GM12873 (cell line): ENCODE results near the gene UGGT1.

ENCODE experiments used
- TF ChIP-seq, protein P1 (sequence below): IDR thresholded peaks from 2 replicates; pipeline ENCODE4 v1.5.1; 2012; ENCODE audit warnings: low read depth, mild to moderate bottlenecking, moderate library complexity, low read length, control low read depth; ENCODE audit not compliant: insufficient read depth; ENCODE audit errors: missing control alignments

Gene UGGT1

DNA sequence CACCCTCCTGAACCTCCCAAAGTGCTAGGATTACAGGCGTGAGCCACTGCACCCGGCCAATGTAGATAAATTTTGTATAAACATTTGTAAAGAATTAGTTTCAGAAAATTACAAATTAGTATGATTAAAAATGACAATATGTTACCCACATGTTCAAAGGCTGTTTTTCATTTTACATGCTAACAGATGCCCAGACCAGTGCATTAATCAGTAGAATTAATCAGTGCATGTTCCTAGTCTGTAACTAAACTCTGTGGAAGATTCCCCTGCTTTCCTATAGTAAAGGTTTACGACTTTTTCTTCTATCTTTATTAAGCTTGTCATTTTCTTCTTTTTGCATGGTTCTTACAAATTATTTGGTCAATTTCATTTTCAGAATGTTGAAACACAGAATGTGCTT is 65.8 kb downstream of the UGGT1 start:
- TF ChIP-seq, protein P1, sequence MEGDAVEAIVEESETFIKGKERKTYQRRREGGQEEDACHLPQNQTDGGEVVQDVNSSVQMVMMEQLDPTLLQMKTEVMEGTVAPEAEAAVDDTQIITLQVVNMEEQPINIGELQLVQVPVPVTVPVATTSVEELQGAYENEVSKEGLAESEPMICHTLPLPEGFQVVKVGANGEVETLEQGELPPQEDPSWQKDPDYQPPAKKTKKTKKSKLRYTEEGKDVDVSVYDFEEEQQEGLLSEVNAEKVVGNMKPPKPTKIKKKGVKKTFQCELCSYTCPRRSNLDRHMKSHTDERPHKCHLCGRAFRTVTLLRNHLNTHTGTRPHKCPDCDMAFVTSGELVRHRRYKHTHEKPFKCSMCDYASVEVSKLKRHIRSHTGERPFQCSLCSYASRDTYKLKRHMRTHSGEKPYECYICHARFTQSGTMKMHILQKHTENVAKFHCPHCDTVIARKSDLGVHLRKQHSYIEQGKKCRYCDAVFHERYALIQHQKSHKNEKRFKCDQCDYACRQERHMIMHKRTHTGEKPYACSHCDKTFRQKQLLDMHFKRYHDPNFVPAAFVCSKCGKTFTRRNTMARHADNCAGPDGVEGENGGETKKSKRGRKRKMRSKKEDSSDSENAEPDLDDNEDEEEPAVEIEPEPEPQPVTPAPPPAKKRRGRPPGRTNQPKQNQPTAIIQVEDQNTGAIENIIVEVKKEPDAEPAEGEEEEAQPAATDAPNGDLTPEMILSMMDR: no peak

DNA sequence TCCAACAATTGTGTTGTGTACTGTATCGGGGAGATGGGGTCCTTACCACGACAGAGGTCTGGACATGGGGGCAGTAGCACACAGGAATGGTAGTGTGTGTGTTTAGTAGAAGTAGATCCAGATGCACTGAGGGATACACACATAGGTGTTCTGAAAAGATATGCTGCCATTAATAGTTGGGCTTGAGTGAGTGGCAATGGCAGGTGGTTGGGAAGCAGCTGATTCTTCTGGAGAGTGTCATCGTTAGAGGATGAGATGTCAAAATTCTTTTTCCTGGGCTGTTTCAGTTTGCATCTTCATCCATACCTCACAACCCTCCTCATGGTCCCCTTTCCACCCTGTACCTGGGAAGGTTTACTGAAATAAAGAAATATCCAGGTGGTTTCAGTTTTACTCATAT is 66.6 kb downstream of the UGGT1 start:
- TF ChIP-seq, protein P1: no peak

DNA sequence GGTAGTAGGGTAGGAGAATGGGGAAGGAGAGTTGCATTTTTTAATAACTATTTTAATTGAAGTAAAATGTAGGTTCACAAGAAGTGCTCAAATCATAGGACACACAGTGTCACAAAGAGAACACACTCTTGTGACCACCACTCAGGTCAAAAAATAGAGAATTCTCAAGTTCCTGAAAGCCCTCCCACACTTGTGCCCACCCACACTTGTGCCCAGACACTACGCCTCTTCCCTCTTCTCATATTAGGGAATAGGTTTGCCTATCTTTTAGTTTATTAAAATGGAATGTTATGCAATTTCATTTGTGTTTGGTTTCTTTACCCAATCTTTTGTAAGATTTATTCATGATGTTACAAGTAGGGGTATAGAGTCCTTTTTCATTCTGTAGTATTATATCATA is 67.2 kb downstream of the UGGT1 start:
- TF ChIP-seq, protein P1: no peak

DNA sequence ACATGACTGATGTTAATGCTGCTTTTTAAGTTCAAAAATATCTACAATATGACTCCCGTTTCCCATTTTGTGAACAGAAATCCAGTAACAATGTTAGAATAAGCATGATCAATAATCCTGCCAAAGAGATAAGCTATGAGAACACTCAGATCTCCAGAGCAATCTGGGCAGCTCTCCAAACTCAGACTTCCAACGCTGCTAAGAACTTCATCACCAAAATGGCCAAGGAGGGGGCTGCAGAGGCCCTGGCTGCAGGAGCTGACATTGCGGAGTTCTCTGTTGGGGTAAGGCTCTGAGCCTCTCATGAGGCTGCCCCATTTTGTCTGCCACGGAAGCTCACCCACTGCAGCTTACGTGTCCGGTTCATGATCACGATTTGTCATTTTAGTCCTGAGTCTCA is 68.4 kb downstream of the UGGT1 start:
- TF ChIP-seq, protein P1: no peak

DNA sequence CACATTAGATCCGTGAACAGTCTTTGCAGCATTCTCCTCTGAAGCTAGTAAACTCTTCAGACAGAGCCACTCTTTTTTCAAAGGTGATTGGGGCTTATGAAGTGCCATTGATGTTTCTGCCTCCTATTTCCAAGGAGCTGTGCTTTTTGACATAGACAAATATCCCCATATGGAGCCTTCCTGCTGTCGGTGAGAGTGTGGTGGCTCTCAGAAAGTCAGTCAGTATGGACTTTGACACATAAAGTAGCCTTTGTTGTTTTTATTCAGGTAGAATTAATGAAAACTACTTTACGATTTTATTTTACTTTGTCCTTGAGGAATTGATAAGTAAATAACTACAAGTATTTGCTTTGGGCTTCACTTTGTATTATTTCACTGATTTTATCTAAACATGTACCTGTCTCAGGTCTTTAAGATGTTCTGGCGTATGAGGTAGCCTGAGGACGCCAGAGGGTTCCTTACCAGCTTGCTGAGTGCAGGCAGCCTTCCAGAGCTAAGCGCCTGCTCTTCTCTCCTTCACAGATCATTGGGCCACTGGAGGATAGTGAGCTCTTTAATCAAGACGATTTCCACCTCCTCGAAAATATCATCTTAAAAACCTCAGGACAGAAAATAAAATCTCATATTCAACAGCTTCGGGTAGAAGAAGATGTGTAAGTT is 69.7 kb downstream of the UGGT1 start:
- TF ChIP-seq, protein P1: no peak

DNA sequence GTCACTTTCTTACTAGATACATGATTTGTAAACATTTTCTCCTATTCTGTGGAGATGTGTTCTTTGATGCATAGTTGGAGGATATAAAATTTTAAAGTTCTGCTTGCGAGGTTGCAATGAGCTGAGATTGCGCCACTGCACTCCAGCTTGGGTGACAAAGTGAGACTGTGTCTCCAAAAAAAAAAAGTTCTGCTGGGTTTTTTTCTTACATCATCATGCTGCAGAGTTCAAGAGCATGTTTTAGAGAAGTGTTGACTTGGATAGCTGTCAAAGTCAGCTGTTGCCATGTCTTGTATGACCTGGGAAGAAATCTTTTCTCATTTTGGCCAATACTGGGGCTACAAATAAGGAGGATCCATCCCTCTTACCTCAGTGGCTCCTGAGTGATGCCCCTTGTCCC is 71.3 kb downstream of the UGGT1 start:
- TF ChIP-seq, protein P1: no peak

DNA sequence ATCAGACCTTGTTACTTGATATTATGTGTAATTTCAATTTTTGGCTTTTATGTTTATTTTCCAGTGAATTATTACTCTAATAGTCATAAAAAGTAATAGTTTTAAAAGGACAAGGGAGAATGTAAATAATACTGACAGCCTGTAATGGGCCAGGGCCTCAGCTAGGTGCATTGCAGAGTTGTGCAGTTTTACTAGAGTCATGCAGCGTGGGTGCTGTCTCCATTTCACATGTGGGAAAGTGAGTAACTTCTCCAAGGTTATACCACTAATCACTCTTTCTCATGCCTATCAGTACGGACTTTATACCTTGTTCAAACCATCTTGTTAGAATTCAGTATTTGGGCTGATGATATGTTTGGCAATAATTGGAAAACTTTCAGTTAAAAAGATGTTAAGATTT is 73.3 kb downstream of the UGGT1 start:
- TF ChIP-seq, protein P1: no peak
